Smooth muscle cell (in vitro differentiated cells): ENCODE data around the gene MROH2B. TPM values are rescaled to one million over a fixed set of nuclear protein-coding genes. Genes with fewer than 3 reads are reported as not detected.

ENCODE experiments used
- DNase-seq: peaks from one replicate; lab custom pipeline; 2025; ENCODE audit not compliant: unreplicated experiment; lab: John Stamatoyannopoulos, UW
- H2AFZ ChIP-seq: fragments of 200-600 bp; sonication (generic); 2 replicates; pipeline ENCODE4 v1.6.0; 2016; ENCODE audit warnings: antibody characterized with exemption, low read depth, mild to moderate bottlenecking
- H3F3A ChIP-seq: fragments of 200-600 bp; sonication (generic); 2 replicates; pipeline ENCODE4 v1.6.0; 2017; ENCODE audit warnings: antibody characterized with exemption, low read depth
- H3K27ac ChIP-seq: fragments of 200-600 bp; sonication (generic); 2 replicates; pipeline ENCODE4 v1.5.1; 2016; ENCODE audit warnings: low read depth, mild to moderate bottlenecking
- H3K27me3 ChIP-seq: fragments of 200-600 bp; sonication (generic); 2 replicates; pipeline ENCODE4 v1.6.1; 2016; ENCODE audit warnings: low read depth, mild to moderate bottlenecking
- H3K36me3 ChIP-seq: fragments of 200-600 bp; sonication (generic); 2 replicates; pipeline ENCODE4 v1.5.1; 2016; ENCODE audit warnings: low read depth
- H3K4me1 ChIP-seq: fragments of 200-600 bp; sonication (generic); 2 replicates; pipeline ENCODE4 v1.5.1; 2016; ENCODE audit warnings: low read depth
- H3K4me2 ChIP-seq: fragments of 200-600 bp; sonication (generic); 2 replicates; pipeline ENCODE4 v1.6.0; 2016; ENCODE audit warnings: mild to moderate bottlenecking
- H3K4me3 ChIP-seq: fragments of 200-600 bp; sonication (generic); 2 replicates; pipeline ENCODE4 v1.5.1; 2016; ENCODE audit warnings: mild to moderate bottlenecking
- H3K79me2 ChIP-seq: fragments of 200-600 bp; sonication (generic); 2 replicates; pipeline ENCODE4 v1.6.0; 2016; ENCODE audit warnings: low read depth, mild to moderate bottlenecking
- H3K9ac ChIP-seq: fragments of 200-600 bp; sonication (generic); 2 replicates; pipeline ENCODE4 v1.6.0; 2016; ENCODE audit warnings: low read depth
- H3K9me3 ChIP-seq: fragments of 200-600 bp; sonication (generic); replicated peaks from 2 replicates; pipeline ENCODE4 v1.5.1; 2016; ENCODE audit warnings: low read depth
- H4K20me1 ChIP-seq: fragments of 200-600 bp; sonication (generic); 2 replicates; pipeline ENCODE4 v1.6.0; 2016; ENCODE audit warnings: low read depth
- CTCF ChIP-seq: fragments of 200-600 bp; sonication (generic); IDR thresholded peaks from 2 replicates; pipeline ENCODE4 v1.5.1; 2017; ENCODE audit warnings: borderline replicate concordance, mild to moderate bottlenecking, antibody characterized with exemption; ENCODE audit not compliant: insufficient read depth, poor library complexity, severe bottlenecking
- WGBS: methylation state at CpG from one replicate; pipeline ENCODE4 v1.1.7; 2016; ENCODE audit warnings: low lambda C conversion rate; 5-methylcytosine and 5-hydroxymethylcytosine counted together
- polyA plus RNA-seq: library from polyadenylated mRNA; unstranded; fragments of >200 nt; fragmentation: Nextera tagmentation; extraction: Ambion mirVana; gene quantifications from 2 replicates; pipeline ENCODE4 v1.2.1, GENCODE V29; 2016
- total RNA-seq: library from RNA; depleted of rRNA; stranded (reverse); fragments of >200 nt; gene quantifications from 2 replicates; pipeline ENCODE4 v1.2.3, GENCODE V29; 2014

MROH2B gene
- total and polyA plus RNA-seq, 2 experiments from 2014 or later = not detected

- H4K20me1 ChIP-seq = no peaks in the 10 kb centered on the region
- no peak for TF ChIP-seq CTCF
- no peak for DNase-seq
- H3K36me3 ChIP-seq = no peaks in the 10 kb centered on the region
- WGBS = 89% methylated on average over 5 of the region's 5 CpGs
- no peak overlapping the region for H3K9ac ChIP-seq
- H3F3A ChIP-seq = no peaks in the 10 kb centered on the region
- H3K27ac ChIP-seq = no peak overlapping the region
- H2AFZ ChIP-seq = no peak overlapping the region
- no peaks in the 10 kb centered on the region for H3K9me3 ChIP-seq
- no peak overlapping the region for H3K4me3 ChIP-seq
- H3K4me1 ChIP-seq = no peaks in the 10 kb centered on the region
- H3K79me2 ChIP-seq = no peaks in the 10 kb centered on the region
- no peak overlapping the region for H3K4me2 ChIP-seq
- no peaks in the 10 kb centered on the region for H3K27me3 ChIP-seq
Measured at GRCh38 chr5:41095324-41096101, 24.4 kb upstream of the MROH2B start.

GRCh38 chr5:41094871-41095270, 23.7 kb upstream of the MROH2B start:
- H3K9me3 ChIP-seq = no peaks in the 10 kb centered on the region
- H3K4me2 ChIP-seq = no peak overlapping the region
- H3K27ac ChIP-seq = no peak overlapping the region
- H3K79me2 ChIP-seq = no peaks in the 10 kb centered on the region
- H3K9ac ChIP-seq = no peak overlapping the region
- no peaks in the 10 kb centered on the region for H3K36me3 ChIP-seq
- H3F3A ChIP-seq = no peaks in the 10 kb centered on the region
- H2AFZ ChIP-seq = no peak overlapping the region
- TF ChIP-seq CTCF = no peak
- no peaks in the 10 kb centered on the region for H3K4me1 ChIP-seq
- H3K4me3 ChIP-seq = no peak overlapping the region
- DNase-seq = no peak
- no peaks in the 10 kb centered on the region for H4K20me1 ChIP-seq
- 88% methylated on average over 2 of the region's 2 CpGs for WGBS
- no peaks in the 10 kb centered on the region for H3K27me3 ChIP-seq

- no peak overlapping the region for H3K9ac ChIP-seq
- H3K27me3 ChIP-seq = no peaks in the 10 kb centered on the region
- no peaks in the 10 kb centered on the region for H3K9me3 ChIP-seq
- H2AFZ ChIP-seq = no peak overlapping the region
- H3K4me2 ChIP-seq = no peak overlapping the region
- H3K79me2 ChIP-seq = no peaks in the 10 kb centered on the region
- no peaks in the 10 kb centered on the region for H4K20me1 ChIP-seq
- WGBS = 85% methylated on average over 1 of the region's 1 CpG
- no peaks in the 10 kb centered on the region for H3F3A ChIP-seq
- TF ChIP-seq CTCF = no peak
- no peaks in the 10 kb centered on the region for H3K4me1 ChIP-seq
- no peaks in the 10 kb centered on the region for H3K36me3 ChIP-seq
- H3K27ac ChIP-seq = no peak overlapping the region
- DNase-seq = no peak
- H3K4me3 ChIP-seq = no peak overlapping the region
Measured at GRCh38 chr5:41093803-41094202, 22.7 kb upstream of the MROH2B start.

- no peaks in the 10 kb centered on the region for H3K27me3 ChIP-seq
- H3K4me2 ChIP-seq = no peak overlapping the region
- no peak for TF ChIP-seq CTCF
- WGBS = 53% methylated on average over 2 of the region's 2 CpGs
- no peaks in the 10 kb centered on the region for H3K79me2 ChIP-seq
- H3K4me3 ChIP-seq = no peak overlapping the region
- no peaks in the 10 kb centered on the region for H3K36me3 ChIP-seq
- H2AFZ ChIP-seq = no peak overlapping the region
- no peaks in the 10 kb centered on the region for H4K20me1 ChIP-seq
- no peak overlapping the region for H3K27ac ChIP-seq
- no peak for DNase-seq
- no peaks in the 10 kb centered on the region for H3F3A ChIP-seq
- no peaks in the 10 kb centered on the region for H3K4me1 ChIP-seq
- no peaks in the 10 kb centered on the region for H3K9me3 ChIP-seq
- H3K9ac ChIP-seq = no peak overlapping the region
Measured at GRCh38 chr5:41087461-41087860, 16.3 kb upstream of the MROH2B start.
